Karpas-422 (cell line): Measurements from ENCODE around the gene MEIG1. TPM values are rescaled to one million over a fixed set of nuclear protein-coding genes. Genes with fewer than 3 reads are reported as not detected.

Experiments
- DNase-seq: peaks from one replicate; pipeline ENCODE4 v3.0.0-alpha.2; 2015
- H2AFZ ChIP-seq: fragments of 200-600 bp; sonication (generic); 2 replicates; pipeline ENCODE4 v1.6.1; 2014; ENCODE audit warnings: antibody characterized with exemption, low read length, mixed read lengths
- H3K27ac ChIP-seq: fragments of 200-600 bp; sonication (generic); 2 replicates; pipeline ENCODE4 v1.5.1; 2014; ENCODE audit warnings: mild to moderate bottlenecking, low read length, moderate library complexity
- H3K27me3 ChIP-seq: fragments of 200-600 bp; sonication (generic); 2 replicates; pipeline ENCODE4 v1.6.1; 2014; ENCODE audit warnings: low read length, mixed read lengths
- H3K36me3 ChIP-seq: fragments of 200-600 bp; sonication (generic); 2 replicates; pipeline ENCODE4 v1.6.1; 2014; ENCODE audit warnings: low read length, mixed read lengths; ENCODE audit not compliant: insufficient read depth
- H3K4me1 ChIP-seq: fragments of 200-600 bp; sonication (generic); 2 replicates; pipeline ENCODE4 v1.6.1; 2014; ENCODE audit warnings: mild to moderate bottlenecking, low read length, mixed read lengths
- H3K4me2 ChIP-seq: fragments of 200-600 bp; sonication (generic); 2 replicates; pipeline ENCODE4 v1.6.1; 2014; ENCODE audit warnings: low read length, low read depth, mild to moderate bottlenecking; ENCODE audit not compliant: poor library complexity, severe bottlenecking
- H3K4me3 ChIP-seq: fragments of 200-600 bp; sonication (generic); 2 replicates; pipeline ENCODE4 v1.5.1; 2014; ENCODE audit warnings: mild to moderate bottlenecking, antibody characterized with exemption, low read length, mixed read lengths
- H3K79me2 ChIP-seq: fragments of 200-600 bp; sonication (generic); 2 replicates; pipeline ENCODE4 v1.6.1; 2014; ENCODE audit warnings: mild to moderate bottlenecking, low read length, mixed read lengths
- H3K9ac ChIP-seq: fragments of 200-600 bp; sonication (generic); 2 replicates; pipeline ENCODE4 v1.6.0; 2014; ENCODE audit warnings: low read length
- H3K9me2 ChIP-seq: fragments of 200-600 bp; sonication (generic), shearing (Covaris generic); replicated peaks from 2 replicates; pipeline ENCODE4 v1.6.0; 2014; ENCODE audit warnings: mild to moderate bottlenecking, low read length, moderate library complexity; ENCODE audit not compliant: insufficient read depth
- H3K9me3 ChIP-seq: fragments of 300-700, 200-600 bp; sonication (generic); 2 replicates; pipeline ENCODE4 v1.6.1; 2014; ENCODE audit warnings: low read length, mixed read lengths
- H4K20me1 ChIP-seq: fragments of 200-600 bp; sonication (generic); 2 replicates; pipeline ENCODE4 v1.6.1; 2014; ENCODE audit warnings: mild to moderate bottlenecking, antibody characterized with exemption, low read length, low read depth; ENCODE audit not compliant: insufficient read depth
- total RNA-seq: library from RNA; depleted of rRNA; stranded (reverse); fragments of >200 nt; shearing (Covaris generic); gene quantifications from 2 replicates; pipeline ENCODE4 v1.2.3, GENCODE V29; 2014; ENCODE audit warnings: low replicate concordance; rRNA removed

MEIG1 gene
- 2.6 TPM in 1 of 2 replicates, not detected in the other for total RNA-seq

- DNase-seq, result peak; percentile 96
- 0 out of 2 replicates have a peak, but pooled peaks cover 5% of the 10 kb centered on the region for H3K79me2 ChIP-seq
- H3K4me2 ChIP-seq, result peak within 1 kb of the TSS; percentile 86
- peak within 1 kb of the TSS; percentile 93 for H2AFZ ChIP-seq
- H3K4me1 ChIP-seq, result peaks cover 21% of the 10 kb centered on the region
- H3K9ac ChIP-seq, result peak within 1 kb of the TSS; percentile 91
- peak within 1 kb of the TSS; percentile 85 for H3K4me3 ChIP-seq
- no peaks in the 10 kb centered on the region for H3K9me3 ChIP-seq
- H3K9me2 ChIP-seq, result no peaks in the 10 kb centered on the region
- H3K27me3 ChIP-seq, result no peaks in the 10 kb centered on the region
- H4K20me1 ChIP-seq, result no peaks in the 10 kb centered on the region
- peak within 1 kb of the TSS; percentile 93 for H3K27ac ChIP-seq
- H3K36me3 ChIP-seq, result no peaks in the 10 kb centered on the region
Observed at GRCh38 chr10:14959221-14960057, at the start of gene MEIG1. TSS of gene MEIG1 (plus strand) at chr10:14959388. CDS start at chr10:14966469, 7,081 bp downstream.

- H3K4me1 ChIP-seq, result no peaks in the 10 kb centered on the region
- H3K36me3 ChIP-seq, result peaks cover 94% of the 10 kb centered on the region
- no peak overlapping the region for H2AFZ ChIP-seq
- H3K27ac ChIP-seq, result no peak overlapping the region
- no peak overlapping the region for H3K4me3 ChIP-seq
- H3K9me3 ChIP-seq, result no peaks in the 10 kb centered on the region
- H3K9me2 ChIP-seq, result no peaks in the 10 kb centered on the region
- DNase-seq, result no peak
- no peak overlapping the region for H3K4me2 ChIP-seq
- H3K9ac ChIP-seq, result no peak overlapping the region
- H3K79me2 ChIP-seq, result peaks cover 68% of the 10 kb centered on the region
- no peaks in the 10 kb centered on the region for H3K27me3 ChIP-seq
- H4K20me1 ChIP-seq, result no peaks in the 10 kb centered on the region
Observed at GRCh38 chr10:14910953-14911352, 48.2 kb upstream of the MEIG1 start.

- no peaks in the 10 kb centered on the region for H4K20me1 ChIP-seq
- H3K27ac ChIP-seq, result no peak overlapping the region
- no peaks in the 10 kb centered on the region for H3K27me3 ChIP-seq
- H3K9me3 ChIP-seq, result peaks cover 2% of the 10 kb centered on the region; the same call in 1 of the 2 replicates
- no peak for DNase-seq
- no peaks in the 10 kb centered on the region for H3K9me2 ChIP-seq
- H3K4me3 ChIP-seq, result no peak overlapping the region
- peaks cover 93% of the 10 kb centered on the region for H3K36me3 ChIP-seq
- no peak overlapping the region for H3K9ac ChIP-seq
- H3K4me1 ChIP-seq, result no peaks in the 10 kb centered on the region
- H3K79me2 ChIP-seq, result peaks cover 67% of the 10 kb centered on the region
- no peak overlapping the region for H2AFZ ChIP-seq
- no peak overlapping the region for H3K4me2 ChIP-seq
Observed at GRCh38 chr10:14911801-14912200, 47.4 kb upstream of the MEIG1 start.

- peaks cover 12% of the 10 kb centered on the region for H3K9me3 ChIP-seq
- H3K27ac ChIP-seq, result no peak overlapping the region
- no peak overlapping the region for H2AFZ ChIP-seq
- H3K9ac ChIP-seq, result no peak overlapping the region
- H3K36me3 ChIP-seq, result peaks cover 84% of the 10 kb centered on the region
- H3K79me2 ChIP-seq, result peaks cover 28% of the 10 kb centered on the region
- no peaks in the 10 kb centered on the region for H4K20me1 ChIP-seq
- H3K9me2 ChIP-seq, result no peaks in the 10 kb centered on the region
- no peak for DNase-seq
- H3K27me3 ChIP-seq, result no peaks in the 10 kb centered on the region
- no peak overlapping the region for H3K4me2 ChIP-seq
- H3K4me3 ChIP-seq, result no peak overlapping the region
- no peaks in the 10 kb centered on the region for H3K4me1 ChIP-seq
Observed at GRCh38 chr10:14916600-14916999, 42.6 kb upstream of the MEIG1 start.

GRCh38 chr10:14917827-14918226 lies 41.4 kb upstream of the MEIG1 start:
- Histone ChIP-seq H2AFZ (no peak overlapping the region), H3K79me2 (peaks cover 27% of the 10 kb centered on the region), H3K9me2 (no peaks in the 10 kb centered on the region), H3K9me3 (peaks cover 12% of the 10 kb centered on the region), H3K9ac (no peak overlapping the region), H3K4me1 (no peaks in the 10 kb centered on the region), H3K4me2 (no peak overlapping the region), H3K27ac (no peak overlapping the region), H3K27me3 (no peaks in the 10 kb centered on the region), H3K4me3 (no peak overlapping the region), H3K36me3 (peaks cover 80% of the 10 kb centered on the region), H4K20me1 (no peaks in the 10 kb centered on the region)
- no peak for DNase-seq

- Histone ChIP-seq H4K20me1 (no peaks in the 10 kb centered on the region), H3K4me3 (no peak overlapping the region), H2AFZ (no peak overlapping the region), H3K36me3 (peaks cover 79% of the 10 kb centered on the region), H3K79me2 (peaks cover 22% of the 10 kb centered on the region), H3K9me3 (peaks cover 12% of the 10 kb centered on the region), H3K27me3 (no peaks in the 10 kb centered on the region), H3K9ac (no peak overlapping the region), H3K4me2 (no peak overlapping the region), H3K4me1 (no peaks in the 10 kb centered on the region), H3K27ac (no peak overlapping the region), H3K9me2 (no peaks in the 10 kb centered on the region)
- DNase-seq, result no peak
Observed at GRCh38 chr10:14918964-14919363, 40.2 kb upstream of the MEIG1 start.

- H3K27me3 ChIP-seq, result no peaks in the 10 kb centered on the region
- no peaks in the 10 kb centered on the region for H3K4me1 ChIP-seq
- DNase-seq, result no peak
- no peak overlapping the region for H3K27ac ChIP-seq
- H2AFZ ChIP-seq, result no peak overlapping the region
- no peaks in the 10 kb centered on the region for H3K9me3 ChIP-seq
- H3K9ac ChIP-seq, result no peak overlapping the region
- H4K20me1 ChIP-seq, result no peaks in the 10 kb centered on the region
- no peak overlapping the region for H3K4me3 ChIP-seq
- H3K79me2 ChIP-seq, result peaks cover 10% of the 10 kb centered on the region; the same call in 1 of the 2 replicates
- H3K36me3 ChIP-seq, result peaks cover 62% of the 10 kb centered on the region
- no peaks in the 10 kb centered on the region for H3K9me2 ChIP-seq
- H3K4me2 ChIP-seq, result no peak overlapping the region
Observed at GRCh38 chr10:14924013-14924412, 35.2 kb upstream of the MEIG1 start.

- no peak for DNase-seq
- Histone ChIP-seq H3K36me3 (peaks cover 49% of the 10 kb centered on the region), H3K9ac (no peak overlapping the region)
Observed at GRCh38 chr10:14925268-14925667, 33.9 kb upstream of the MEIG1 start.

More at GRCh38 chr10:14925268-14925667, 33.9 kb upstream of the MEIG1 start:
- H3K27ac ChIP-seq, result no peak overlapping the region
- H3K27me3 ChIP-seq, result no peaks in the 10 kb centered on the region
- no peak overlapping the region for H2AFZ ChIP-seq
- H3K4me3 ChIP-seq, result no peak overlapping the region
- no peaks in the 10 kb centered on the region for H3K9me3 ChIP-seq
- no peaks in the 10 kb centered on the region for H3K9me2 ChIP-seq
- no peaks in the 10 kb centered on the region for H3K4me1 ChIP-seq
- no peak overlapping the region for H3K4me2 ChIP-seq
- no peaks in the 10 kb centered on the region for H4K20me1 ChIP-seq
- peaks cover 10% of the 10 kb centered on the region; the same call in 1 of the 2 replicates for H3K79me2 ChIP-seq
